Loucy (cell line): ENCODE results near the gene SRBD1.

Experiments
- CTCF ChIP-seq: fragments of 200-600 bp; sonication (generic); conservative IDR thresholded peaks from 2 replicates; pipeline ENCODE4 v1.5.1; 2014; ENCODE audit warnings: mild to moderate bottlenecking, antibody characterized with exemption, low read length
- EZH2phosphoT487 ChIP-seq: fragments of 200-600 bp; IDR thresholded peaks from 2 replicates; pipeline ENCODE4 v1.6.1; 2018; ENCODE audit warnings: antibody characterized with exemption, mild to moderate bottlenecking, moderate library complexity, borderline replicate concordance

GRCh38 chr2:45401431-45401922, 209.6 kb downstream of the SRBD1 start:
- TF ChIP-seq CTCF (no peak), EZH2phosphoT487 (no peak)
